ENCODE data around the gene RAB11FIP3. TPM values are rescaled to one million over a fixed set of nuclear protein-coding genes. Genes with fewer than 3 reads are reported as not detected.

The RAB11FIP3 gene
- total and polyA plus RNA-seq, 9 of the 15 experiments (the other 6 are each of a cell fraction or from before 2014, with no cell fraction given): 0.46 to 13.1 (median 4.3) TPM

GRCh38 chr16:463071-463470 is 37.6 kb downstream of the RAB11FIP3 start:
- H3K4me2 ChIP-seq (ENCODE audit: insufficient read depth, low read length): no peak overlapping the region
- BruUV-seq (replicated peaks): no TSS peak
- H3K36me3 ChIP-seq (ENCODE audit: control insufficient read depth, insufficient read depth, low read length): no peaks in the 10 kb centered on the region
- ChIA-PET POLR2A (no interaction called here), CTCF (ENCODE audit: low intra/inter-chr PET ratio) (no interaction called here)
- no peaks in the 10 kb centered on the region for H3K79me2 ChIP-seq (ENCODE audit: control insufficient read depth, insufficient read depth, low read length)
- H4K20me1 ChIP-seq (replicated peaks; ENCODE audit: control insufficient read depth, insufficient read depth, low read length): peaks cover 20% of the 10 kb centered on the region; the same call in 1 of the 2 replicates
- no peak overlapping the region for H3K9ac ChIP-seq (ENCODE audit: insufficient read depth in 1 of 2, low read depth in 2 of 2, low read length in 2 of 2)
- H3K9me3 ChIP-seq (replicated peaks; ENCODE audit: control insufficient read depth, insufficient read depth, low read depth, low read length): no peaks in the 10 kb centered on the region
- H3K9me1 ChIP-seq (ENCODE audit: control insufficient read depth, insufficient read depth, low read length): no peaks in the 10 kb centered on the region
- DNase-seq (ENCODE audit: extremely low read depth in 1 of 4, low spot score in 3 of 4) (no peak), ATAC-seq (no peak), FAIRE-seq (peak; percentile 11)
- no peak overlapping the region for H3K4me3 ChIP-seq
- H3K27me3 ChIP-seq (ENCODE audit: control insufficient read depth in 2 of 2, insufficient read depth in 2 of 2, low read length in 2 of 2): no peaks in the 10 kb centered on the region
- H3K4me1 ChIP-seq (replicated peaks in 1 of 2; ENCODE audit: control insufficient read depth in 2 of 2, insufficient read depth in 2 of 2, low read length in 2 of 2): peaks cover 0 to 32% of the 10 kb centered on the region in 2 experiments; a peak in 2 of 5 replicates
- in situ Hi-C loops (cut with MboI) (no loop called here), intact Hi-C loops (cut with micrococcal nuclease) (no loop called here)
- WGBS (ENCODE audit: insufficient coverage, low coverage, missing lambda C conversion rate): 66% methylated on average over 8 of the region's 11 CpGs
- 0 out of 2 replicates have a peak, but pooled peaks have one; percentile 10 for TF ChIP-seq SPI1 (IDR thresholded peaks at IDR 0.05; ENCODE audit: borderline replicate concordance, low read depth, low read length)
- no peak for TF ChIP-seq ZNF217 (CRISPR knock-in tag; IDR thresholded peaks at IDR 0.05)
- peak; percentile 15 to 34 for TF ChIP-seq E2F6 (IDR thresholded peaks at IDR 0.05; ENCODE audit: borderline replicate concordance in 1 of 2, extremely low read depth in 1 of 2, insufficient read depth in 1 of 2, insufficient read length in 1 of 2, low read depth in 1 of 2, low read length in 1 of 2, poor library complexity in 1 of 2, severe bottlenecking in 1 of 2)
- no peak overlapping the region for H3K27ac ChIP-seq (ENCODE audit: extremely low read depth, low read depth, low read length)
- H2AFZ ChIP-seq (ENCODE audit: low read depth, low read length): no peak overlapping the region

GRCh38 chr16:466651-467050 is 41.2 kb downstream of the RAB11FIP3 start:
- no peak for FAIRE-seq
- Histone ChIP-seq H3K9me3 (replicated peaks; ENCODE audit: control insufficient read depth, insufficient read depth, low read depth, low read length) (no peaks in the 10 kb centered on the region), H3K4me3 (no peak overlapping the region), H3K4me1 (replicated peaks in 1 of 2; ENCODE audit: control insufficient read depth in 2 of 2, insufficient read depth in 2 of 2, low read length in 2 of 2) (peaks cover 0 to 34% of the 10 kb centered on the region in 2 experiments; a peak in 3 of 5 replicates), H3K36me3 (ENCODE audit: control insufficient read depth, insufficient read depth, low read length) (no peaks in the 10 kb centered on the region), H3K27ac (ENCODE audit: extremely low read depth, low read depth, low read length) (no peak overlapping the region), H2AFZ (ENCODE audit: low read depth, low read length) (no peak overlapping the region), H3K4me2 (ENCODE audit: insufficient read depth, low read length) (no peak overlapping the region), H3K79me2 (ENCODE audit: control insufficient read depth, insufficient read depth, low read length) (no peaks in the 10 kb centered on the region), H3K9ac (ENCODE audit: insufficient read depth in 1 of 2, low read depth in 2 of 2, low read length in 2 of 2) (peak overlapping the region in 1 of 2 experiments; percentile 73; a peak in 2 of 4 replicates), H3K9me1 (ENCODE audit: control insufficient read depth, insufficient read depth, low read length) (no peaks in the 10 kb centered on the region), H4K20me1 (replicated peaks; ENCODE audit: control insufficient read depth, insufficient read depth, low read length) (peaks cover 16% of the 10 kb centered on the region; the same call in 1 of the 2 replicates), H3K27me3 (ENCODE audit: control insufficient read depth in 2 of 2, insufficient read depth in 2 of 2, low read length in 2 of 2) (no peaks in the 10 kb centered on the region)
- no TSS peak for BruUV-seq (replicated peaks)
- WGBS (ENCODE audit: insufficient coverage, low coverage, missing lambda C conversion rate): 53% methylated on average over 11 of the region's 13 CpGs
- POLR2A ChIA-PET: interaction anchor here (1.5 to 1.7 kb wide), 3 partner anchors 10 to 13 kb away, joined by 5 to 6 read pairs (median 5); no protein-coding TSS in a partner anchor
- intact Hi-C loops (cut with micrococcal nuclease) (no loop called here), in situ Hi-C loops (cut with MboI) (no loop called here)
- CTCF ChIA-PET (ENCODE audit: low intra/inter-chr PET ratio): no interaction called here
- DNase-seq (ENCODE audit: extremely low read depth in 1 of 4, low spot score in 3 of 4): no peak
- peak; percentile 44 for ATAC-seq
- TF ChIP-seq ZNF224 (CRISPR knock-in tag; IDR thresholded peaks at IDR 0.05): no peak
- no peak for TF ChIP-seq NFE2 (IDR thresholded peaks at IDR 0.05; ENCODE audit: low read depth)
- TF ChIP-seq MLX (CRISPR knock-in tag; conservative IDR thresholded peaks at IDR 0.05): no peak
- TF ChIP-seq BDP1 (IDR thresholded peaks at IDR 0.05; ENCODE audit: insufficient read depth, insufficient read length): no peak
- TF ChIP-seq ZFP36 (IDR thresholded peaks at IDR 0.05; ENCODE audit: low read depth, low read length, partially characterized antibody): no peak
- no peak for TF ChIP-seq ARNT (IDR thresholded peaks at IDR 0.05)
- TF ChIP-seq NONO (IDR thresholded peaks at IDR 0.05; ENCODE audit: low read depth in 2 of 2, low read length in 1 of 2): no peak
- no peak for TF ChIP-seq NR0B1 (IDR thresholded peaks at IDR 0.05; ENCODE audit: partially characterized antibody)
- no peak for TF ChIP-seq ATF1 (CRISPR knock-in tag; IDR thresholded peaks at IDR 0.05)
- TF ChIP-seq ATF1 (tag; IDR thresholded peaks at IDR 0.05): no peak
- no peak for TF ChIP-seq ELF1 (tag; IDR thresholded peaks at IDR 0.05)

Data from K562 (cell line).